ENCODE results near the gene CCDC112.
A peak's percentile ranks its signal among the peaks of the same experiment; 100 is the strongest.

CCDC112 gene

DNA sequence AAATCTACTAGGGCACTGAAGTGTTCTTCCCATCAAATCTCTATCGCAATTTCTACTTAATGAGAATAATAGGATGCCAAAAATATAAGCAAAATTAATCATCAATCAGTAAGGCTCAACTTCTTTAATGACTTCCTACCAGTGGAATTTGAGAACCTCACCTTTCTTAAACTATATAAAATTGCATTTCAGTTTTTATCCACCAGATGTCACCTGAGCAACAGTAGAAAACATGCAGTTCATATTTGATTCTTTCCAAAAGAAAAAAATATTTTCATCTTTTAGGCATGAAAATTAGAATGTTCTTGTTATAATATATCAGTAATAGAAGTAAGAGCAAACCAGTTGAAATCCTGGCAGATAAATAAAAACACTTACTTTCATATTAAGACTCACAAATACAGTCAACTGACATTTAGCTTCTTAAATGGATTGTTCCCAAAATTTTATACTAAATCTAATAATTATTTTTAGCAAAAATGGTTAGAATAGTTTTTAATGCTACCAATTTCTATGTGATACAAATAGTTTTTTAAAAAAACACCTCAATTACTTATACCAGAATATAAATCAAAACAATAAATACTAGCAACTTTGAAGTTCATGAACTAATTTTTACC, 13.4 kb upstream of the CCDC112 start:
- TF ChIP-seq, protein P1, sequence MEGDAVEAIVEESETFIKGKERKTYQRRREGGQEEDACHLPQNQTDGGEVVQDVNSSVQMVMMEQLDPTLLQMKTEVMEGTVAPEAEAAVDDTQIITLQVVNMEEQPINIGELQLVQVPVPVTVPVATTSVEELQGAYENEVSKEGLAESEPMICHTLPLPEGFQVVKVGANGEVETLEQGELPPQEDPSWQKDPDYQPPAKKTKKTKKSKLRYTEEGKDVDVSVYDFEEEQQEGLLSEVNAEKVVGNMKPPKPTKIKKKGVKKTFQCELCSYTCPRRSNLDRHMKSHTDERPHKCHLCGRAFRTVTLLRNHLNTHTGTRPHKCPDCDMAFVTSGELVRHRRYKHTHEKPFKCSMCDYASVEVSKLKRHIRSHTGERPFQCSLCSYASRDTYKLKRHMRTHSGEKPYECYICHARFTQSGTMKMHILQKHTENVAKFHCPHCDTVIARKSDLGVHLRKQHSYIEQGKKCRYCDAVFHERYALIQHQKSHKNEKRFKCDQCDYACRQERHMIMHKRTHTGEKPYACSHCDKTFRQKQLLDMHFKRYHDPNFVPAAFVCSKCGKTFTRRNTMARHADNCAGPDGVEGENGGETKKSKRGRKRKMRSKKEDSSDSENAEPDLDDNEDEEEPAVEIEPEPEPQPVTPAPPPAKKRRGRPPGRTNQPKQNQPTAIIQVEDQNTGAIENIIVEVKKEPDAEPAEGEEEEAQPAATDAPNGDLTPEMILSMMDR (IDR thresholded peaks at IDR 0.05; ENCODE audit: low read length) = peak; percentile 61
- TF ChIP-seq EZH2 (optimal IDR thresholded peaks at IDR 0.05; ENCODE audit: low read depth, low read length) = no peak
- peak; percentile 55 for DNase-seq
- no peaks in the 10 kb centered on the region for H3F3A ChIP-seq (ENCODE audit: insufficient read depth, low read length)

DNA sequence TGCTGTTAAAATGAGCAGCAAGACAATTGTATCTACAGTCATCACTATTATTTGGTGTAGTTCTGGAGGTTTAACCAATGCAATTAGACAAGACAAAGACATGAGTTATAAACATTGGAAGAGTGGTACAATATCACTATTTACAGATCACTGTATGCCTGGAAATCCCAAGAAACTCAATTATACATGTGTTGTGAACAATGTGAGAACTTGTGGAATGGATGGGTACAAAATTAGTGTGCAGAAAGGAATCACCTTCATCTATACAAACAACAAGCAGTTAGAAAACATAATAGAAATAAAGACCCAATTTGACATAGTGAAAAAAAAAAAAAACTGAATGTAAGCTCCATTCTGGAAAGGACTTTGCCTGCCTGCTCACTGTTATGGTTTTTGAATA, 12.4 kb upstream of the CCDC112 start:
- Histone ChIP-seq H3K4me1 (ENCODE audit: low read length) (no peaks in the 10 kb centered on the region), H3K4me3 (ENCODE audit: low read length) (no peak overlapping the region), H3K79me2 (ENCODE audit: low read length) (no peaks in the 10 kb centered on the region), H4K20me1 (ENCODE audit: insufficient read depth, low read length) (no peaks in the 10 kb centered on the region), H3F3A (ENCODE audit: insufficient read depth, low read length) (no peaks in the 10 kb centered on the region), H2AFZ (ENCODE audit: low read length) (no peak overlapping the region), H3K9ac (ENCODE audit: low read length) (no peak overlapping the region), H3K9me2 (replicated peaks; ENCODE audit: insufficient read depth, low read length) (no peaks in the 10 kb centered on the region), H3K27me3 (replicated peaks; ENCODE audit: insufficient read depth, low read length) (no peaks in the 10 kb centered on the region), H3K9me3 (replicated peaks; ENCODE audit: insufficient read depth, low read length) (no peaks in the 10 kb centered on the region), H3K4me2 (ENCODE audit: low read depth, low read length) (no peak overlapping the region), H3K36me3 (replicated peaks; ENCODE audit: insufficient read depth, low read length) (no peaks in the 10 kb centered on the region), H3K27ac (ENCODE audit: low read length) (no peak overlapping the region)
- DNase-seq = no peak
- TF ChIP-seq EZH2 (optimal IDR thresholded peaks at IDR 0.05; ENCODE audit: low read depth, low read length) (no peak), EZH2phosphoT487 (IDR thresholded peaks at IDR 0.05; ENCODE audit: low read length) (no peak)
- TF ChIP-seq, protein P1 (IDR thresholded peaks at IDR 0.05; ENCODE audit: low read length) = no peak

More for the DNA sequence above, 13.4 kb upstream of the CCDC112 start:
- no peak overlapping the region for H3K4me2 ChIP-seq (ENCODE audit: low read depth, low read length)
- no peak overlapping the region for H3K9ac ChIP-seq (ENCODE audit: low read length)
- no peaks in the 10 kb centered on the region for H3K36me3 ChIP-seq (replicated peaks; ENCODE audit: insufficient read depth, low read length)
- H3K4me3 ChIP-seq (ENCODE audit: low read length) = no peak overlapping the region
- no peaks in the 10 kb centered on the region for H3K9me2 ChIP-seq (replicated peaks; ENCODE audit: insufficient read depth, low read length)
- no peak overlapping the region for H3K27ac ChIP-seq (ENCODE audit: low read length)
- H3K4me1 ChIP-seq (ENCODE audit: low read length) = no peaks in the 10 kb centered on the region
- no peaks in the 10 kb centered on the region for H4K20me1 ChIP-seq (ENCODE audit: insufficient read depth, low read length)
- H3K79me2 ChIP-seq (ENCODE audit: low read length) = no peaks in the 10 kb centered on the region
- H3K9me3 ChIP-seq (replicated peaks; ENCODE audit: insufficient read depth, low read length) = no peaks in the 10 kb centered on the region
- H2AFZ ChIP-seq (ENCODE audit: low read length) = no peak overlapping the region
- H3K27me3 ChIP-seq (replicated peaks; ENCODE audit: insufficient read depth, low read length) = no peaks in the 10 kb centered on the region

DNA sequence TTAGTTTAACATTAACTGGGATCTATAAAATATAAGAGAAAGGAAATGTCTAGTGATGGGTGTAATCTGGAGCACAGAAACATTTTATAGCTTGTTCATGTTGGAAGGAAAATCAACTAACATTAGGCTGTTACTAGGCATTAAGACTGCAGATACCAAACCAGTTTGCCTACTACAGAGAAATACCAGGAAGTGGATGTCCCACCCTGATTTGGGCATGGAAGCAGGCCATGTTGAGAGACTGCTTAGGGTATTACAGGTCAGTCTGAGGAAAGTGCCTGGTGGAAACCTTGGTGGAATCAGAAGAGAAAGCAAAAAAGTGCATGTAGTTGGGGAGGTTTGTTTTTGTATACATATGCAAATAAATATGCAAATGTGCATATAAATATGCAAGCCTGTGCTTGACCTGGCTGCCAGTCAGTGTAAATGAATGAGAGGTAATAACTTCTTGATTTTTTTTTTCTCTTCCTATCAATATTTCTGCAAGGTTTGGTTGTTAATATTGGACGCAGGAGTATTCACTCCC, 9.6 kb upstream of the CCDC112 start:
- Histone ChIP-seq H3K4me3 (ENCODE audit: low read length) (no peak overlapping the region), H3F3A (ENCODE audit: insufficient read depth, low read length) (no peaks in the 10 kb centered on the region), H3K27me3 (replicated peaks; ENCODE audit: insufficient read depth, low read length) (no peaks in the 10 kb centered on the region), H3K9ac (ENCODE audit: low read length) (no peak overlapping the region), H3K4me2 (ENCODE audit: low read depth, low read length) (no peak overlapping the region), H3K27ac (ENCODE audit: low read length) (no peak overlapping the region), H3K9me3 (replicated peaks; ENCODE audit: insufficient read depth, low read length) (no peaks in the 10 kb centered on the region), H3K9me2 (replicated peaks; ENCODE audit: insufficient read depth, low read length) (no peaks in the 10 kb centered on the region), H3K4me1 (ENCODE audit: low read length) (no peaks in the 10 kb centered on the region), H3K36me3 (replicated peaks; ENCODE audit: insufficient read depth, low read length) (no peaks in the 10 kb centered on the region), H2AFZ (ENCODE audit: low read length) (no peak overlapping the region), H3K79me2 (ENCODE audit: low read length) (no peaks in the 10 kb centered on the region), H4K20me1 (ENCODE audit: insufficient read depth, low read length) (no peaks in the 10 kb centered on the region)
- no peak for DNase-seq
- TF ChIP-seq EZH2phosphoT487 (IDR thresholded peaks at IDR 0.05; ENCODE audit: low read length) (no peak), EZH2 (optimal IDR thresholded peaks at IDR 0.05; ENCODE audit: low read depth, low read length) (no peak)
- TF ChIP-seq, protein P1 (IDR thresholded peaks at IDR 0.05; ENCODE audit: low read length) = no peak

Measured in MM.1S (cell line).